ENCODE data around the gene VWA5B1.

- TF ChIP-seq CTCF (IDR thresholded peaks at IDR 0.05) (peak in 2 of 5 experiments; percentile 24 to 33), POLR2A (IDR thresholded peaks at IDR 0.05) (no peak)
Measured at GRCh38 chr1:20367116-20367585, 76.5 kb downstream of the VWA5B1 start.

Data from tibial nerve (tissue), 3 donors.